ENCODE measurements around the gene USH1C. TPM values are rescaled to one million over a fixed set of nuclear protein-coding genes. Genes with fewer than 3 reads are reported as not detected.

USH1C gene
- total RNA-seq, 4 donors from 2014 or later: 1.1 TPM; not detected in 3

GRCh38 chr11:17547051-17547577 is 2.9 kb upstream of the USH1C start, which contains the start of gene OTOG:
Gene OTOG, plus strand, starts transcription at chr11:17547259. Its CDS starts 114 bp downstream, at chr11:17547373.
- Histone ChIP-seq H3K4me3 (no peak within 1 kb of the TSS), H3K36me3 (no peaks in the 10 kb centered on the region), H3K27ac (no peak within 1 kb of the TSS), H3K9me3 (no peaks in the 10 kb centered on the region), H3K4me1 (peaks cover 0 to 6% (median 0%) of the 10 kb centered on the region in 3 donors), H3K27me3 (peaks cover 76% of the 10 kb centered on the region)
- no peak for ATAC-seq
- TF ChIP-seq POLR2AphosphoS5 (IDR thresholded peaks at IDR 0.05): no peak
- TF ChIP-seq EP300 (IDR thresholded peaks at IDR 0.05): no peak
- no peak for TF ChIP-seq POLR2A (IDR thresholded peaks at IDR 0.05)
- TF ChIP-seq CTCF (IDR thresholded peaks at IDR 0.05): no peak
- WGBS, 2 donors (ENCODE audit: low coverage in 1 of 2): 2% methylated on average over 6 of the region's 20 CpGs; no CpG with 5 or more reads in 1 of the 2 donors

- no peaks in the 10 kb centered on the region for H3K36me3 ChIP-seq
- WGBS, 2 donors (ENCODE audit: low coverage in 1 of 2): 69 to 86% methylated on average over 2 of the region's 2 CpGs
- no peak for ATAC-seq
- no peak overlapping the region for H3K27ac ChIP-seq
- TF ChIP-seq POLR2AphosphoS5 (IDR thresholded peaks at IDR 0.05): no peak
- TF ChIP-seq CTCF (IDR thresholded peaks at IDR 0.05): no peak
- TF ChIP-seq EP300 (IDR thresholded peaks at IDR 0.05): no peak
- TF ChIP-seq POLR2A (IDR thresholded peaks at IDR 0.05): no peak
- peaks cover 0 to 6% (median 0%) of the 10 kb centered on the region in 3 donors for H3K4me1 ChIP-seq
- H3K27me3 ChIP-seq: peaks cover 76% of the 10 kb centered on the region
- no peaks in the 10 kb centered on the region for H3K9me3 ChIP-seq
- no peak overlapping the region for H3K4me3 ChIP-seq
Observed at GRCh38 chr11:17546240-17546639, 2.0 kb upstream of the USH1C start.

- no peak for ATAC-seq
- no peak overlapping the region for H3K27ac ChIP-seq
- no CpG with 5 or more reads among the region's 17 CpGs for WGBS, 2 donors (ENCODE audit: low coverage in 1 of 2)
Observed at GRCh38 chr11:17543574-17544180, 539 bp downstream of the USH1C start.

GRCh38 chr11:17543041-17543440 is 1.2 kb downstream of the USH1C start:
- no peaks in the 10 kb centered on the region for H3K36me3 ChIP-seq
- TF ChIP-seq POLR2A (IDR thresholded peaks at IDR 0.05) (no peak), CTCF (IDR thresholded peaks at IDR 0.05) (no peak), POLR2AphosphoS5 (IDR thresholded peaks at IDR 0.05) (no peak)
- H3K9me3 ChIP-seq: no peaks in the 10 kb centered on the region
- H3K4me1 ChIP-seq: peaks cover 0 to 6% (median 0%) of the 10 kb centered on the region in 3 donors
- no peak overlapping the region for H3K27ac ChIP-seq
- ATAC-seq: no peak
- no CpG with 5 or more reads among the region's 2 CpGs for WGBS, 2 donors (ENCODE audit: low coverage in 1 of 2)
- H3K27me3 ChIP-seq: peaks cover 47% of the 10 kb centered on the region
- no peak overlapping the region for H3K4me3 ChIP-seq

More at GRCh38 chr11:17543574-17544180, 539 bp downstream of the USH1C start:
- peaks cover 54% of the 10 kb centered on the region for H3K27me3 ChIP-seq
- H3K4me3 ChIP-seq: peak overlapping the region in 1 of 2 donors; percentile 19
- no peak for TF ChIP-seq CTCF (IDR thresholded peaks at IDR 0.05)
- TF ChIP-seq EP300 (IDR thresholded peaks at IDR 0.05): no peak
- TF ChIP-seq POLR2A (IDR thresholded peaks at IDR 0.05): no peak
- no peak for TF ChIP-seq POLR2AphosphoS5 (IDR thresholded peaks at IDR 0.05)
- H3K4me1 ChIP-seq: peaks cover 0 to 6% (median 0%) of the 10 kb centered on the region in 3 donors
- no peaks in the 10 kb centered on the region for H3K36me3 ChIP-seq
- H3K9me3 ChIP-seq: no peaks in the 10 kb centered on the region

GRCh38 chr11:17542249-17542648 is 2.0 kb downstream of the USH1C start:
- peaks cover 0 to 6% (median 0%) of the 10 kb centered on the region in 3 donors for H3K4me1 ChIP-seq
- 73% methylated on average over 4 of the region's 4 CpGs; no CpG with 5 or more reads in 1 of the 2 donors for WGBS, 2 donors (ENCODE audit: low coverage in 1 of 2)
- peaks cover 39% of the 10 kb centered on the region for H3K27me3 ChIP-seq
- ATAC-seq: no peak
- H3K36me3 ChIP-seq: no peaks in the 10 kb centered on the region
- H3K9me3 ChIP-seq: no peaks in the 10 kb centered on the region
- H3K27ac ChIP-seq: no peak overlapping the region
- no peak overlapping the region for H3K4me3 ChIP-seq
- no peak for TF ChIP-seq CTCF (IDR thresholded peaks at IDR 0.05)
- no peak for TF ChIP-seq POLR2AphosphoS5 (IDR thresholded peaks at IDR 0.05)
- no peak for TF ChIP-seq POLR2A (IDR thresholded peaks at IDR 0.05)
- no peak for TF ChIP-seq EP300 (IDR thresholded peaks at IDR 0.05)

All from gastroesophageal sphincter (tissue), 4 donors.